GM13976 (cell line): Measurements from ENCODE around the gene GPRIN2.

Source experiments
- DNase-seq: peaks from one replicate; pipeline ENCODE4 v3.0.0; 2012; ENCODE audit warnings: low spot score
- in situ Hi-C: fragments of 300-500 bp; cut with MboI; formaldehyde crosslinking; loops from one replicate; pipeline ENCODE4 v1.12.0; 2022; ENCODE audit warnings: low sequenced_read_pairs, mixed read lengths, inconsistent platforms; ENCODE audit not compliant: unreplicated experiment
- TF ChIP-seq, protein P1 (sequence below): IDR thresholded peaks from 2 replicates; pipeline ENCODE4 v1.5.1; 2012; ENCODE audit warnings: borderline replicate concordance, mild to moderate bottlenecking; ENCODE audit not compliant: insufficient read depth; ENCODE audit errors: extremely low read depth, missing control alignments, control extremely low read depth

GPRIN2 gene

DNA sequence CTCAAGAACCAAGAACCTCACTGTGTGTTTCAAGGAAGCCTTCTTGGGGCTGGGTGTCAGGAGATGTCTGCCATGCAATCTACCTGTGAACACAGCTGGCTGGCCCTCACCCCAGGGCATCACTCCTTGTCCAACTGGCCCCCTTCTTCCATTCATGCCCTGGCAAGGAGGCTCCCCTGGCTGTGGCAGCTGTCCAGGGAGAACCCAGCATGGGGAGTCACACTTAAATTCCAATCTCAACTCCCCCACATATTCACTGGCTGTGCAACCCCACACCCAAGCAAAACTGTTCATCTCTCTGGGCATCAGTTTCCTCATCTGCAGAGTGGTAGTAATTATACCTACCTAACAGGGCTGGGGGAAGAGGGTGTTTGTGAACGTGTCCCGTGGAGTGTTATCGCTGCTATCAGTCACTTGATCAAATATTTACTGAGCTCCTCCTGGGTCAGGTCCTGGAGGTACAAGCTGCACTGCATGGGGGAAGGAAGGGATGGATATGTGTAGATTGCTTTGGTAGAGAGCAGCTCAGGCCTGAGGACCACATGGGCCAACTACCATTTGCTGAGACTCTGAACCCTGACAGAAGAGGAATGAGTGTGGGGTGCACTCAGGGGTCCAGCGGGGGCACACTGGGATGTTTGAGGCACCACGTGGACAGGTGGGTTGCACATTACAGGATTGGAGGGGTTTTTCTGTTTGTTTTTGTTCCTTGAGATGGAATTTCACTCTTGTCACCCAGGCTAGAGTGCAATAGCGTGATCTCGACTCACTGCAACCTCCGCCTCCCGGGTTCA, 2.1 kb upstream of the GPRIN2 start:
- no peak for DNase-seq
- in situ Hi-C loops: no loop called here
- TF ChIP-seq, protein P1, sequence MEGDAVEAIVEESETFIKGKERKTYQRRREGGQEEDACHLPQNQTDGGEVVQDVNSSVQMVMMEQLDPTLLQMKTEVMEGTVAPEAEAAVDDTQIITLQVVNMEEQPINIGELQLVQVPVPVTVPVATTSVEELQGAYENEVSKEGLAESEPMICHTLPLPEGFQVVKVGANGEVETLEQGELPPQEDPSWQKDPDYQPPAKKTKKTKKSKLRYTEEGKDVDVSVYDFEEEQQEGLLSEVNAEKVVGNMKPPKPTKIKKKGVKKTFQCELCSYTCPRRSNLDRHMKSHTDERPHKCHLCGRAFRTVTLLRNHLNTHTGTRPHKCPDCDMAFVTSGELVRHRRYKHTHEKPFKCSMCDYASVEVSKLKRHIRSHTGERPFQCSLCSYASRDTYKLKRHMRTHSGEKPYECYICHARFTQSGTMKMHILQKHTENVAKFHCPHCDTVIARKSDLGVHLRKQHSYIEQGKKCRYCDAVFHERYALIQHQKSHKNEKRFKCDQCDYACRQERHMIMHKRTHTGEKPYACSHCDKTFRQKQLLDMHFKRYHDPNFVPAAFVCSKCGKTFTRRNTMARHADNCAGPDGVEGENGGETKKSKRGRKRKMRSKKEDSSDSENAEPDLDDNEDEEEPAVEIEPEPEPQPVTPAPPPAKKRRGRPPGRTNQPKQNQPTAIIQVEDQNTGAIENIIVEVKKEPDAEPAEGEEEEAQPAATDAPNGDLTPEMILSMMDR: no peak

DNA sequence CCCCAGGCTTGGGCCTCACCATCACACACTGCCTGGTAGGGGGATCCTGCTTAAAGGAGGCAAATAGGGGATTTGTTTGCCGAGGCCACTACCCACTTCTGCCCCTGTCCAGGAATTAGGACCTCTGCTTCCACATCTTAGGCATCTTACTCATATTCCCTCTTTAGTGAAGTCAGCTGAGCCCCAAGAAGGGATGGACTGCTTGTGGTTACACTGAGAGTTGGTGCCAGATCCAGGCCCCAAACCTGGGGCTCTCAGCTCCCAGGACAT, 1.6 kb upstream of the GPRIN2 start:
- TF ChIP-seq, protein P1: no peak
- no peak for DNase-seq
- in situ Hi-C loops: no loop called here

DNA sequence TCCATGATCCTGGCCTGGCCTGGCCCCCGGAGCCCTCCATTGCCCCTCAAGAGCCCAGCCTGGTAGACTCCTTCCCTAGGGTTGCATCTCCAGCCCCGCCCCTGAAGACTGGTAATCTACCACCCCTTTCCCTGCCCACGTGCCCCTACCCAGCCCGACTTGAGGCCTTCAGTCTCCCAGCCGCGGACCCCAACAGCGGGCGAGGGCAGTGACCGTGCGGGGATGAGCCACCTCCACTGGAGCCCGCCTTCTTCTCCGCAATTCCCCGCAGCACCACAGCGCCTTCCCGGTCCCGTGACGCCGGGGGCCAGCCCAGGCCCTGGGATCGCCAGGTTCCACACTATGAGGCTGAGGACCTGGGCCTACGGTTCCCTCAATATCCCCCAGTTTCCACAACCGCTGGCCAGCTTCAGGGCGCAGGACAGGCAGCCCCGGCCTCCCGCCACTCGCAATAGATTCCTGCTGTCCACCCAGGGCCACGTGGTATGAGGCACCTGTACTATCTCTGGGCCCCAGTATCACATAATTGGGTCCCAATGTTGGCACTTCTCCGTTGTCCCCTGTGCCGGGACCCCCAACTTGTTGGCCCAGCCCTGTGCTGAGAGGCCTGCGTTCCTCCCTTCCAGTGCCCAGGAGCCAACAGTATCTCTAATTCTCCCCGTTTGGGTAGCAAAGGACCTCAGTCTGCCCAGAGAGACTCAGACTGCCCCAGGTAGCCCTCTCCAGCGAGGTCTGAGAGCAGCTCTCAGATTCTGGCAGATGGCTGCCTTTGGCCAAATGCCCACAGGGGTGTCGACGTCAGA, 1.1 kb upstream of the GPRIN2 start:
- in situ Hi-C loops: no loop called here
- TF ChIP-seq, protein P1: no peak
- DNase-seq: no peak

DNA sequence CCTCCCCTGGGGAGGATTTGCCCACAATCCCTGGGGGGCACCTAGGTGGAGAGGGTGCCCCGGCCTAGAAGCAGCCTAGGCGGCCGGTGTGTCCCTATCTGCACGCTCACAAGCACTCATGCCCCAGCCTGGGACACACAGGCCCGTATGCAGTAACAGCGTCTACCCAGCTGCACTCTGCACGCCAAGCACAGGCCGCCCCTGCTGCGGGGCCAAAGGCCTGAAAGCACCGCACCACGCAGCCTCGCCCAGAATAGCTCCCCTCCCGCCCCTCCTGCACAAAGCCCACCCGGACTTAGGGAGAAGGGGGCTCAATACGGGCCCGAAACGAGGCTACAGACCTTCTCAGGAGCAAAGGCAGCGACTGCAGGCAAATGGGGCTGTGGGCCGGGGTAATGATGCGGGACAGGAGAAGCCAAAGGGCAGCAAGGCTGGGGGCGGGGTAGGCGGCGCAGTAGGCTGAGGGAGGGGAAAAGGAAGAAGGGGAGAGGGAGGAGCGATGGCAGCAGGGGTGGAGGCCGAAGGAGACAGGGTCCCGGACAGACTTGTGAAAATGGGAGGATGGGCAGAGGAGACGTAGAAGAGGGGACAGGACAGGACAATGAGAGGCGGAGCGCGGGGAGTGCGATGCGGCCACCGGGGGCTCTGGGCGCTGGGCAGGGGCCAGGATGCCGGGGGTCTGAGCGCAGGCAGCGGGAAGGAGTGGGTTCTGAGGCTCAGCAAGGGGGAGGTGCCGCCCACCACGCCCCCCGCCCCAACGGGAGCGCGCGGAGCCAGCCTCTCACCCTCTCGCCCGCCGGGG, 544 bp downstream of the GPRIN2 start:
- in situ Hi-C loops: no loop called here
- TF ChIP-seq, protein P1: no peak
- DNase-seq: no peak

DNA sequence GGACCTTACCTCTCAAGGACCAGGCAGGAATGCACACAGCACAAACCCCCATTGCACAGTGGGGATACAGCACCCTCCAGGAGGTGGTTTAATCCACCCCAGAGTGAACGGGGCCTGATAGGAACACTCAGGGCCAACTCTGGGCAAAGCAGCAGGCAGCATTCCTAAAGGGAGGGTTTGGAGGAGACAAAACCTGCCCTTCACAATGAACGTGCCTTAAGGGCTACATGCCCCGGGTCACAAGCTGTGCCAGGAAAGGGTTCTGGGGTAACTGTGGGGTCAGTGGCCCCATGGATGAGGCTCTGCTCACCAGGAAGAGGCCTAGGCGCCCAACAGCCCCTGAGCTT, 1.1 kb downstream of the GPRIN2 start:
- TF ChIP-seq, protein P1: no peak
- in situ Hi-C loops: no loop called here
- no peak for DNase-seq

DNA sequence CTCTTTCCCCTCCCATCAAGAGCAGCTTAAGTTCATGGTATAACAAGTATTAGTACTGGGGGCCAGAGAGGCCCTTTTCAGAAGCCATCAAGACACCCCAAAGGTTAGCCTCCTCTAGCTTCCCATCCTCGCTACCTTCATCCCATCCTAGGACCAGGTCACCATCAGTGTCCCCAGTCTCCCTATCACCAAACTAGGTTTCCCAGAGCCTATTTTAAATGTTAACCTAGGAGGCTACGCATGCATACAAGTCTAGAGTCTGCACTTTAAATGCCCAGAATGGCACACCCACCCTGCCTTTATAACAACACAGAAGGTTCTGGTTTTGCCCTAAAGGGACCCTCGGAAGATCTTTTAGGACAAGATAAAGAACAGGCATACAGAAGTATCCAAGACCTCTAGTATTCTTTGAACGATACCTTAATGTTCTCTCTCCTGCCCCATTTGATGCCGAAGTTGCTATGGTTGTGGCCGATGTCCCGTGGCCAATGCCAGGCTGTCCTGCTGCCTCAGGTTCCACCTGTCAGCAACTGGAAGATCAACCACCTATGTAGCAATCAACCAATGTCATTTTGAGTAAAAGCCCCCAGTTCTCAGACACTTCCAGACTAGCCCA, 2.2 kb downstream of the GPRIN2 start:
- TF ChIP-seq, protein P1: no peak
- DNase-seq: no peak
- in situ Hi-C loops: no loop called here
